Activated CD4-positive, alpha-beta memory T cell treated with anti-CD3 and anti-CD28 coated beads, Interleukin-2, amount 10 ng/mL, durations not matched to agents 7 days and 5 days (primary cell): ENCODE data around the gene MSANTD3. TPM values are rescaled to one million over a fixed set of nuclear protein-coding genes. Genes with fewer than 3 reads are reported as not detected.
A peak's percentile ranks its signal among the peaks of the same experiment; 100 is the strongest.

ENCODE experiments used
- CTCF ChIA-PET: fragments of 350-600 bp; sonication (Branson Sonifier 250); formaldehyde crosslinking; loops from one replicate; lab custom pipeline; 2021; ENCODE audit warnings: antibody characterized with exemption, inconsistent platforms; lab: Charles Lee
- POLR2A ChIA-PET: fragments of 350-600 bp; sonication (Branson Sonifier 250); formaldehyde crosslinking; loops from one replicate; lab custom pipeline; 2021; ENCODE audit warnings: antibody characterized with exemption; lab: Charles Lee
- DNase-seq: peaks from one replicate; pipeline ENCODE4 v3.0.0-alpha.2; 2020
- H3K27ac Mint-ChIP-seq: one replicate; pipeline ENCODE4 v1.8.0; 2021; ENCODE audit warnings: mild to moderate bottlenecking, mixed read lengths
- H3K27me3 Mint-ChIP-seq: one replicate; pipeline ENCODE4 v1.8.0; 2021; ENCODE audit warnings: mixed read lengths
- H3K36me3 Mint-ChIP-seq: one replicate; pipeline ENCODE4 v1.8.0; 2021; ENCODE audit warnings: low read depth, mixed read lengths
- H3K4me1 Mint-ChIP-seq: one replicate; pipeline ENCODE4 v1.8.0; 2021; ENCODE audit warnings: mixed read lengths
- H3K4me3 Mint-ChIP-seq: one replicate; pipeline ENCODE4 v1.8.0; 2021; ENCODE audit warnings: mild to moderate bottlenecking, mixed read lengths
- H3K9me3 Mint-ChIP-seq: one replicate; pipeline ENCODE4 v1.8.0; 2021; ENCODE audit warnings: mixed read lengths
- total RNA-seq, 2 experiments: library from RNA; stranded (reverse); gene quantifications; one replicate each; pipeline ENCODE4 v1.2.3, GENCODE V29; 2021

The MSANTD3 gene
- total RNA-seq, 2 experiments from 2014 or later, result 17.1 to 18.2 TPM

GRCh38 chr9:100452894-100453293, 26.0 kb downstream of the MSANTD3 start:
- Mint-ChIP-seq H3K36me3 (peaks cover 17% of the 10 kb centered on the region), H3K9me3 (no peaks in the 10 kb centered on the region), H3K27me3 (no peaks in the 10 kb centered on the region), H3K4me3 (no peak overlapping the region), H3K27ac (no peak overlapping the region), H3K4me1 (peaks cover 6% of the 10 kb centered on the region)
- CTCF ChIA-PET, result interaction anchor here (1.2 kb wide), 1 partner anchor 16 kb away, joined by 3 read pairs; no protein-coding TSS in a partner anchor
- POLR2A ChIA-PET, result no interaction called here
- no peak for DNase-seq

- Mint-ChIP-seq H3K36me3 (peaks cover 10% of the 10 kb centered on the region), H3K27ac (no peak overlapping the region), H3K27me3 (no peaks in the 10 kb centered on the region), H3K4me1 (no peaks in the 10 kb centered on the region), H3K9me3 (no peaks in the 10 kb centered on the region), H3K4me3 (no peak overlapping the region)
- ChIA-PET CTCF (no interaction called here), POLR2A (no interaction called here)
- no peak for DNase-seq
Observed at GRCh38 chr9:100455470-100455869, 28.5 kb downstream of the MSANTD3 start.

- CTCF ChIA-PET, result no interaction called here
- Mint-ChIP-seq H3K9me3 (no peaks in the 10 kb centered on the region), H3K27me3 (peaks cover 2% of the 10 kb centered on the region), H3K4me1 (no peaks in the 10 kb centered on the region), H3K27ac (no peak overlapping the region), H3K4me3 (no peak overlapping the region), H3K36me3 (peaks cover 2% of the 10 kb centered on the region)
- POLR2A ChIA-PET, result no interaction called here
- DNase-seq, result no peak
Observed at GRCh38 chr9:100457517-100457916, 30.6 kb downstream of the MSANTD3 start.

GRCh38 chr9:100459963-100460362, 33.0 kb downstream of the MSANTD3 start:
- ChIA-PET POLR2A (no interaction called here), CTCF (interaction anchor here (0.8 to 1.2 kb wide), 2 partner anchors 20 to 22 kb away, joined by 3 to 4 read pairs; no protein-coding TSS in a partner anchor)
- no peak for DNase-seq
- no peaks in the 10 kb centered on the region for H3K9me3 Mint-ChIP-seq
- no peaks in the 10 kb centered on the region for H3K4me1 Mint-ChIP-seq
- H3K36me3 Mint-ChIP-seq, result no peaks in the 10 kb centered on the region
- no peak overlapping the region for H3K27ac Mint-ChIP-seq
- H3K27me3 Mint-ChIP-seq, result peaks cover 2% of the 10 kb centered on the region
- H3K4me3 Mint-ChIP-seq, result no peak overlapping the region

- CTCF ChIA-PET, result interaction anchor here (1.0 kb wide), 1 partner anchor 11 kb away, joined by 3 read pairs; no protein-coding TSS in a partner anchor
- peaks cover 4% of the 10 kb centered on the region for H3K27me3 Mint-ChIP-seq
- H3K4me3 Mint-ChIP-seq, result no peak overlapping the region
- H3K4me1 Mint-ChIP-seq, result no peaks in the 10 kb centered on the region
- H3K9me3 Mint-ChIP-seq, result no peaks in the 10 kb centered on the region
- POLR2A ChIA-PET, result no interaction called here
- no peak for DNase-seq
- no peak overlapping the region for H3K27ac Mint-ChIP-seq
- H3K36me3 Mint-ChIP-seq, result no peaks in the 10 kb centered on the region
Observed at GRCh38 chr9:100465274-100465673, 38.3 kb downstream of the MSANTD3 start.

- Mint-ChIP-seq H3K27ac (no peak overlapping the region), H3K27me3 (peaks cover 7% of the 10 kb centered on the region), H3K36me3 (no peaks in the 10 kb centered on the region), H3K4me1 (no peaks in the 10 kb centered on the region), H3K4me3 (no peak overlapping the region), H3K9me3 (no peaks in the 10 kb centered on the region)
- CTCF ChIA-PET, result interaction anchor here (1.0 kb wide), 1 partner anchor 10 kb away, joined by 3 read pairs; no protein-coding TSS in a partner anchor
- no peak for DNase-seq
- POLR2A ChIA-PET, result no interaction called here
Observed at GRCh38 chr9:100465761-100466160, 38.8 kb downstream of the MSANTD3 start.

- Mint-ChIP-seq H3K36me3 (no peaks in the 10 kb centered on the region), H3K4me1 (no peaks in the 10 kb centered on the region), H3K9me3 (no peaks in the 10 kb centered on the region), H3K27ac (no peak overlapping the region), H3K4me3 (no peak overlapping the region), H3K27me3 (peaks cover 8% of the 10 kb centered on the region)
- DNase-seq, result no peak
- ChIA-PET POLR2A (no interaction called here), CTCF (interaction anchor here (1.0 kb wide), 1 partner anchor 10 kb away, joined by 3 read pairs; no protein-coding TSS in a partner anchor)
Observed at GRCh38 chr9:100466171-100466828, 39.4 kb downstream of the MSANTD3 start.

GRCh38 chr9:100466829-100467221, 39.9 kb downstream of the MSANTD3 start:
- Mint-ChIP-seq H3K27ac (no peak overlapping the region), H3K27me3 (peaks cover 6% of the 10 kb centered on the region), H3K4me3 (no peak overlapping the region), H3K4me1 (no peaks in the 10 kb centered on the region), H3K9me3 (no peaks in the 10 kb centered on the region), H3K36me3 (no peaks in the 10 kb centered on the region)
- DNase-seq, result no peak
- ChIA-PET POLR2A (no interaction called here), CTCF (no interaction called here)

- Mint-ChIP-seq H3K36me3 (no peaks in the 10 kb centered on the region), H3K27ac (no peak overlapping the region), H3K4me3 (no peak overlapping the region), H3K27me3 (peaks cover 13% of the 10 kb centered on the region), H3K4me1 (no peaks in the 10 kb centered on the region), H3K9me3 (no peaks in the 10 kb centered on the region)
- CTCF ChIA-PET, result interaction anchor here (0.7 kb wide), 2 partner anchors 235 to 256 kb away, joined by 3 to 4 read pairs; no protein-coding TSS in a partner anchor
- no peak for DNase-seq
- POLR2A ChIA-PET, result no interaction called here
Observed at GRCh38 chr9:100468041-100468440, 41.1 kb downstream of the MSANTD3 start.

- Mint-ChIP-seq H3K27me3 (peaks cover 33% of the 10 kb centered on the region), H3K4me3 (peak overlapping the region; percentile 37)
- CTCF ChIA-PET, result interaction anchor here (1.0 to 1.1 kb wide), 2 partner anchors 46 to 127 kb away, joined by 3 to 5 read pairs; no protein-coding TSS in a partner anchor
Observed at GRCh38 chr9:100472268-100472667, 45.3 kb downstream of the MSANTD3 start.

GRCh38 chr9:100472788-100473275, 45.9 kb downstream of the MSANTD3 start, which contains the start of gene TMEFF1:
Gene TMEFF1 (plus strand): TSS chr9:100473149. CDS start chr9:100473545, 396 bp downstream.
- peaks cover 5% of the 10 kb centered on the region for H3K4me1 Mint-ChIP-seq
- H3K36me3 Mint-ChIP-seq, result no peaks in the 10 kb centered on the region
- no peaks in the 10 kb centered on the region for H3K9me3 Mint-ChIP-seq
- no peak within 1 kb of the TSS for H3K27ac Mint-ChIP-seq
- POLR2A ChIA-PET, result no interaction called here
- H3K4me3 Mint-ChIP-seq, result peak within 1 kb of the TSS; percentile 58
- CTCF ChIA-PET, result interaction anchor here (1.1 kb wide), 1 partner anchor 126 kb away, joined by 3 read pairs; no protein-coding TSS in a partner anchor
- DNase-seq, result peak; percentile 31
- peaks cover 33% of the 10 kb centered on the region for H3K27me3 Mint-ChIP-seq

More at GRCh38 chr9:100472268-100472667, 45.3 kb downstream of the MSANTD3 start:
- Mint-ChIP-seq H3K27ac (no peak overlapping the region), H3K36me3 (no peaks in the 10 kb centered on the region), H3K4me1 (peaks cover 5% of the 10 kb centered on the region), H3K9me3 (no peaks in the 10 kb centered on the region)
- no peak for DNase-seq
- POLR2A ChIA-PET, result no interaction called here

GRCh38 chr9:100473276-100474081, 46.5 kb downstream of the MSANTD3 start:
- H3K9me3 Mint-ChIP-seq, result no peaks in the 10 kb centered on the region
- H3K4me1 Mint-ChIP-seq, result peaks cover 5% of the 10 kb centered on the region
- ChIA-PET CTCF (interaction anchor here (1.1 kb wide), 1 partner anchor 126 kb away, joined by 3 read pairs; no protein-coding TSS in a partner anchor), POLR2A (no interaction called here)
- H3K4me3 Mint-ChIP-seq, result peak overlapping the region; percentile 58
- H3K27me3 Mint-ChIP-seq, result peaks cover 33% of the 10 kb centered on the region
- no peak overlapping the region for H3K27ac Mint-ChIP-seq
- DNase-seq, result peak; percentile 35
- H3K36me3 Mint-ChIP-seq, result no peaks in the 10 kb centered on the region
